Activated CD4-positive, alpha-beta T cell treated with anti-CD3 and anti-CD28 coated beads, Interleukin-2, amount 50 U/mL, for 4 hours (primary cell): ENCODE data around the gene GLDC.
"Not testable (repeated sequence)": the region's sequence is repeated elsewhere in the genome, so short reads cannot be mapped to it uniquely, and the experiment has no call there.

Experiments used
- DNase-seq, 2 experiments: peaks; one replicate each; pipeline ENCODE4 v3.0.0-alpha.2; 2020

Gene GLDC

GRCh38 chr9:6660512-6660911, 15.0 kb upstream of the GLDC start:
- DNase-seq, result no peak

GRCh38 chr9:6658628-6659353, 13.3 kb upstream of the GLDC start:
- DNase-seq, result no peak

GRCh38 chr9:6656614-6657300, 11.2 kb upstream of the GLDC start:
- no peak for DNase-seq

- no peak for DNase-seq
Observed at GRCh38 chr9:6655036-6655435, 9.5 kb upstream of the GLDC start.

GRCh38 chr9:6646293-6646636, 736 bp upstream of the GLDC start:
- DNase-seq, result no peak

- DNase-seq, result not testable (repeated sequence)
Observed at GRCh38 chr9:6645105-6645354, 499 bp downstream of the GLDC start.

GRCh38 chr9:6644346-6645104, 1.0 kb downstream of the GLDC start:
- DNase-seq, result no peak

GRCh38 chr9:6641961-6642360, 3.6 kb downstream of the GLDC start:
- no peak for DNase-seq

GRCh38 chr9:6641561-6641960, 4.0 kb downstream of the GLDC start:
- no peak for DNase-seq

GRCh38 chr9:6641056-6641455, 4.5 kb downstream of the GLDC start:
- DNase-seq, result no peak

GRCh38 chr9:6640268-6641051, 5.1 kb downstream of the GLDC start:
- no peak for DNase-seq

- no peak for DNase-seq
Observed at GRCh38 chr9:6639622-6640021, 5.9 kb downstream of the GLDC start.

- no peak for DNase-seq
Observed at GRCh38 chr9:6634444-6634843, 11.1 kb downstream of the GLDC start.

- DNase-seq, result no peak
Observed at GRCh38 chr9:6633378-6633777, 12.2 kb downstream of the GLDC start.

GRCh38 chr9:6632516-6633183, 12.9 kb downstream of the GLDC start:
- no peak for DNase-seq

- DNase-seq, result no peak
Observed at GRCh38 chr9:6631207-6631512, 14.4 kb downstream of the GLDC start.

GRCh38 chr9:6630502-6631206, 14.9 kb downstream of the GLDC start:
- no peak for DNase-seq

- no peak for DNase-seq
Observed at GRCh38 chr9:6628704-6629103, 16.8 kb downstream of the GLDC start.

- DNase-seq, result no peak
Observed at GRCh38 chr9:6625363-6625762, 20.2 kb downstream of the GLDC start.

- not testable (repeated sequence) for DNase-seq
Observed at GRCh38 chr9:6622784-6623183, 22.7 kb downstream of the GLDC start.

GRCh38 chr9:6620796-6621195, 24.7 kb downstream of the GLDC start:
- DNase-seq, result no peak

- no peak for DNase-seq
Observed at GRCh38 chr9:6620353-6620752, 25.2 kb downstream of the GLDC start.

- no peak for DNase-seq
Observed at GRCh38 chr9:6619909-6620308, 25.6 kb downstream of the GLDC start.
